Testis (tissue), 3 donors: ENCODE results near the gene TINAG. TPM values are rescaled to one million over a fixed set of nuclear protein-coding genes. Genes with fewer than 3 reads are reported as not detected.

ENCODE experiments used
- DNase-seq: peaks from one replicate; pipeline ENCODE4 v3.0.0-alpha.2; 2019
- H3K27ac ChIP-seq, 2 donors: fragments of 200-600 bp; sonication (generic); one replicate each; pipeline ENCODE4 v1.5.1; 2019
- H3K27me3 ChIP-seq: fragments of 200-600 bp; sonication (generic); one replicate; pipeline ENCODE4 v1.5.1; 2019
- H3K36me3 ChIP-seq: fragments of 200-600 bp; sonication (generic); one replicate; pipeline ENCODE4 v1.5.1; 2017; ENCODE audit warnings: low read depth; ENCODE audit errors: missing control alignments
- H3K4me1 ChIP-seq: fragments of 200-600 bp; sonication (generic); one replicate; pipeline ENCODE4 v1.5.1; 2019
- H3K4me3 ChIP-seq, 2 donors: fragments of 200-600 bp; sonication (generic); one replicate each; pipeline ENCODE4 v1.5.1; 2017 to 2019
- H3K9me3 ChIP-seq: fragments of 200-600 bp; sonication (generic); one replicate; pipeline ENCODE4 v1.5.1; 2017
- POLR2A ChIP-seq: fragments of 450-650 bp; IDR thresholded peaks from one replicate; pipeline ENCODE4 v1.6.1; 2017; ENCODE audit warnings: antibody characterized with exemption, mild to moderate bottlenecking, moderate library complexity
- WGBS, 2 donors: methylation state at CpG; one replicate each; pipeline ENCODE4 v1.1.5; 2018; 5-methylcytosine and 5-hydroxymethylcytosine counted together
- intact Hi-C: fragments of 100-400 bp; cut with DNase I; formaldehyde crosslinking; loops from one replicate; pipeline ENCODE4 v1.15.1; 2023; ENCODE audit warnings: low total_unique reads
- polyA plus RNA-seq: library from polyadenylated mRNA; stranded (reverse); fragments of 350-450 nt; fragmentation: Illumina TruSeq; extraction: RNeasy Lipid Tissue Mini Kit (QIAGEN cat#74804); gene quantifications from one replicate; pipeline ENCODE4 v1.2.3, GENCODE V29; 2014; ENCODE audit warnings: low read depth, low replicate concordance; ENCODE audit not compliant: insufficient read depth
- total RNA-seq, 2 donors: library from RNA; depleted of rRNA; stranded (reverse); fragments of >200 nt; gene quantifications; one replicate each; pipeline ENCODE4 v1.2.3, GENCODE V29; 2016
- TF ChIP-seq, protein P1 (sequence below), 3 experiments: fragments of 450-650 bp in 2 of 3; fragments of 200-600 bp in 1 of 3; sonication (generic) in 1 of 3; IDR thresholded peaks; one replicate each; pipeline ENCODE4 v1.5.1; 2016 to 2019; ENCODE audit warnings: antibody characterized with exemption in 3 of 3, mild to moderate bottlenecking in 2 of 3, moderate library complexity in 1 of 3

TINAG gene
- total and polyA plus RNA-seq, 3 donors from 2014 or later, result not detected

DNA sequence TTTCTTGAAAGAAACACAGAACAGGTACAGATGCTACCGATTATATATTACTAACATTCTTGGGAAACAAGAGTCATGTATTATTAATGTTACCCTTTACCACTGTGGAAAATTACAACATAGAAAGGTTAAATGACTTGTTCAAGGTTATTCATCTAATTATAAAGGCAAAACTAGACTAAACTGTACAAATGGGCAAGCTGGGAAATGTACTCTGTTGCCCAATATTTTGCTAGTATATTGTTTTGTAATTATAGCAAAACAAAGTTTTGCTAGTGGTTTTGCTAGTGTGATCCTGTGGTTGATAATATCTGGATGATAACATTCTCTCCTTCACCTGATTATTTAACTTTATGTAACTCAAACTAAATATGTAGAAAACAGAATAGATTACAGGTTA, 96.5 kb downstream of the TINAG start:
- intact Hi-C loops, result no loop called here
- Histone ChIP-seq H3K36me3 (no peaks in the 10 kb centered on the region), H3K27ac (no peak overlapping the region), H3K27me3 (no peaks in the 10 kb centered on the region), H3K4me3 (no peak overlapping the region), H3K9me3 (no peaks in the 10 kb centered on the region), H3K4me1 (no peaks in the 10 kb centered on the region)
- TF ChIP-seq POLR2A, result no peak
- WGBS, 2 donors, result 54 to 78% methylated on average over 1 of the region's 1 CpG
- no peak for DNase-seq

DNA sequence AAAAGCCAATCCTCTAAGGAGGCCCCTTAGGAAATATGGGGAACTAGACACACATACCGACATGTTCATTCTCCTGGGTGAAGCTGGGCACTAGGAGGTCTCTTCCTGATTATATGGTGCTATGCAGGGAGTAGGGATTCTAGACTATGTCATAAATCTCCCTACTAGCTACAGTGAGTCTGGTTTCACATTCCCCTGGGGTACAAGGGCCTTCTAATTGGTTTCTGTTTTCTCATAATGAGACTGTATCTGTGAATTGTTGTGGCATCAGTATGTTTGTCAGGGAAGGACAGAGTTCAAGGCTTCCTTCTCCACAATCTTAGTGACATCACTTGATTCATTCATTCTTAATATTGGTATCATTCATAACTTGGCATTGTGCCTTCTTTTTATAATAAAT, 103.5 kb downstream of the TINAG start:
- Histone ChIP-seq H3K36me3 (no peaks in the 10 kb centered on the region), H3K27ac (no peak overlapping the region), H3K27me3 (no peaks in the 10 kb centered on the region), H3K4me3 (no peak overlapping the region), H3K9me3 (no peaks in the 10 kb centered on the region), H3K4me1 (no peaks in the 10 kb centered on the region)
- DNase-seq, result no peak
- TF ChIP-seq POLR2A, result no peak
- TF ChIP-seq, protein P1, sequence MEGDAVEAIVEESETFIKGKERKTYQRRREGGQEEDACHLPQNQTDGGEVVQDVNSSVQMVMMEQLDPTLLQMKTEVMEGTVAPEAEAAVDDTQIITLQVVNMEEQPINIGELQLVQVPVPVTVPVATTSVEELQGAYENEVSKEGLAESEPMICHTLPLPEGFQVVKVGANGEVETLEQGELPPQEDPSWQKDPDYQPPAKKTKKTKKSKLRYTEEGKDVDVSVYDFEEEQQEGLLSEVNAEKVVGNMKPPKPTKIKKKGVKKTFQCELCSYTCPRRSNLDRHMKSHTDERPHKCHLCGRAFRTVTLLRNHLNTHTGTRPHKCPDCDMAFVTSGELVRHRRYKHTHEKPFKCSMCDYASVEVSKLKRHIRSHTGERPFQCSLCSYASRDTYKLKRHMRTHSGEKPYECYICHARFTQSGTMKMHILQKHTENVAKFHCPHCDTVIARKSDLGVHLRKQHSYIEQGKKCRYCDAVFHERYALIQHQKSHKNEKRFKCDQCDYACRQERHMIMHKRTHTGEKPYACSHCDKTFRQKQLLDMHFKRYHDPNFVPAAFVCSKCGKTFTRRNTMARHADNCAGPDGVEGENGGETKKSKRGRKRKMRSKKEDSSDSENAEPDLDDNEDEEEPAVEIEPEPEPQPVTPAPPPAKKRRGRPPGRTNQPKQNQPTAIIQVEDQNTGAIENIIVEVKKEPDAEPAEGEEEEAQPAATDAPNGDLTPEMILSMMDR (IDR thresholded peaks at IDR 0.05), result no peak
- intact Hi-C loops, result no loop called here
- WGBS, 2 donors, result 33 to 60% methylated on average over 1 of the region's 1 CpG

DNA sequence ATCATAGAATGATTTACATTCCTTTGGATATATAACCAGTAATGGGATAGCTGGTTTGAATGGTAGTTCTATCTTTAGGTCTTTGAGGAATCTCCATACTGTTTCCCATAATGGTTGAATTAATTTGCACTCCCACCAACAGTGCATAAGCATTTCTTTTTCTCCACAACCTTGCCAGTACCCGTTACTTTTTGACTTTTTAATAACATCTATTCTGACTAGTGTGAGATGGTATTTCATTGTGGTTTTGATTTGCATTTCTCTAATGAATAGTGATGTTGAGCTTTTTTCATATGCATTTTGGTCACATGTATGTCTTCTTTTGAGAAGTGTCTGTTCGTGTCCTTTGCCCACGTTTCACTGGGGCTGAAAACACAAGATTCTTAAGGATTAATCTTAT, 107.3 kb downstream of the TINAG start:
- Histone ChIP-seq H3K4me1 (no peaks in the 10 kb centered on the region), H3K27ac (no peak overlapping the region), H3K4me3 (no peak overlapping the region), H3K9me3 (no peaks in the 10 kb centered on the region), H3K36me3 (no peaks in the 10 kb centered on the region), H3K27me3 (no peaks in the 10 kb centered on the region)
- TF ChIP-seq, protein P1 (IDR thresholded peaks at IDR 0.05), result no peak
- TF ChIP-seq POLR2A, result no peak
- intact Hi-C loops, result no loop called here
- DNase-seq, result no peak
- 88 to 92% methylated on average over 3 of the region's 3 CpGs for WGBS, 2 donors

DNA sequence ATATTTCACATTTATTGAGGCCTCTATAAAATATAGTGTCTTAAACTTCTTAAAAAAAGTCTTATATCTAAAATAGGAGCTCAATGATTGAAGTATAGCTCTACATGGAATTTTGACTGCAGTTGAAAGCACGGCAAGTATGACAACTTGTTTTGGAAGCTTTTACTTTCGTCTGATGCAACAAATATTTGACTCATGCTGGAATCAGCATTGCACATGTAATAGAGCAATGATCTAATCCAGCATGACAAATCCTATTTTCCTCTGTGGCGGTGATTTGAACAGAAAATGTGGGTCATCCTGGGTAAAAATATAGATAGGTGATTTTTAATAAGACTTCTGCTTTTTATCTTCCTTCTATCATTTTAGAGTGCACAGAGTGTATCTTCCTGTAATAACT, 111.6 kb downstream of the TINAG start:
- Histone ChIP-seq H3K9me3 (no peaks in the 10 kb centered on the region), H3K4me3 (no peak overlapping the region), H3K36me3 (no peaks in the 10 kb centered on the region), H3K27ac (no peak overlapping the region), H3K27me3 (no peaks in the 10 kb centered on the region), H3K4me1 (no peaks in the 10 kb centered on the region)
- TF ChIP-seq POLR2A, result no peak
- TF ChIP-seq, protein P1 (IDR thresholded peaks at IDR 0.05), result no peak
- intact Hi-C loops, result no loop called here
- DNase-seq, result no peak
- WGBS, 2 donors, result 76 to 86% methylated on average over 3 of the region's 3 CpGs

DNA sequence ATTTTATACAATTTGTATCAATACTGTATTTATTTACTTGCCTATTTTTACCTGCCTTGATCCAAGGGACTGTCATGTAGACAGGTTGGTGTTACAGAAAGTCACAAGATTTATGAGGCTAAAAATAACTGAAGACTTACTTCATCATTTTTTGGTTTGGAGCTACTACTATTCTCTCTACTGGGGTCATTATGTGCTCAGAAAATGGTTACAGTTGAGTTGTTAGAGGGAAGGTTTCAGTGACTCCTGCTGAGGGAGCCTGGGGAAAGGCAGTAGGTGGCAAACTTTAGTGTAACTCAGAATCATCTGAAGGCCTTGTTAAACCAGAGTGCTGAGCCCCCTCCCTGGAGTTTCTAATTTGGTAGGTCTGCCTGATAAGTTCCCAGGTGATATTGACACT, 118.8 kb downstream of the TINAG start:
- Histone ChIP-seq H3K27ac (no peak overlapping the region), H3K4me3 (no peak overlapping the region), H3K9me3 (no peaks in the 10 kb centered on the region), H3K27me3 (no peaks in the 10 kb centered on the region), H3K36me3 (no peaks in the 10 kb centered on the region), H3K4me1 (no peaks in the 10 kb centered on the region)
- intact Hi-C loops, result no loop called here
- no peak for DNase-seq
- no peak for TF ChIP-seq POLR2A
- TF ChIP-seq, protein P1 (IDR thresholded peaks at IDR 0.05), result no peak
